Osteoblast (primary cell): ENCODE data around the gene ERC1. TPM values are rescaled to one million over a fixed set of nuclear protein-coding genes. Genes with fewer than 3 reads are reported as not detected.
A peak's percentile ranks its signal among the peaks of the same experiment; 100 is the strongest.

ENCODE experiments used
- DNase-seq: peaks from one replicate; pipeline ENCODE4 v3.0.0; 2011; ENCODE audit warnings: low spot score, mixed read lengths; ENCODE audit not compliant: insufficient read length; ENCODE audit errors: missing footprints
- H2AFZ ChIP-seq: 2 replicates; pipeline ENCODE4 v1.6.0; 2011; ENCODE audit warnings: mild to moderate bottlenecking, low read length
- H3K27ac ChIP-seq: 2 replicates; pipeline ENCODE4 v1.5.1; 2011; ENCODE audit warnings: mild to moderate bottlenecking, low read depth, low read length, moderate library complexity
- H3K27me3 ChIP-seq: 2 replicates; pipeline ENCODE4 v1.6.0; 2012; ENCODE audit warnings: mild to moderate bottlenecking, control low read depth, inconsistent platforms, low read length, moderate library complexity; ENCODE audit not compliant: insufficient read depth
- H3K36me3 ChIP-seq: 2 replicates; pipeline ENCODE4 v1.5.1; 2011; ENCODE audit warnings: mild to moderate bottlenecking, low read length, control low read depth, moderate library complexity; ENCODE audit not compliant: insufficient read depth
- H3K4me1 ChIP-seq: 2 replicates; pipeline ENCODE4 v1.5.1; 2011; ENCODE audit warnings: mild to moderate bottlenecking, low read length, control low read depth, moderate library complexity; ENCODE audit not compliant: insufficient read depth
- H3K4me2 ChIP-seq: 2 replicates; pipeline ENCODE4 v1.6.0; 2011; ENCODE audit warnings: mild to moderate bottlenecking, low read length; ENCODE audit not compliant: insufficient read depth
- H3K4me3 ChIP-seq: fragments of 200-600 bp; sonication (generic); 3 replicates; pipeline ENCODE4 v1.5.1; 2012; ENCODE audit warnings: mild to moderate bottlenecking, low read length, inconsistent platforms; ENCODE audit not compliant: insufficient read depth
- H3K79me2 ChIP-seq: 2 replicates; pipeline ENCODE4 v1.6.0; 2012; ENCODE audit warnings: mild to moderate bottlenecking, low read length, control low read depth, inconsistent platforms; ENCODE audit not compliant: insufficient read depth
- H3K9me3 ChIP-seq: 2 replicates; pipeline ENCODE4 v1.5.1; 2011; ENCODE audit warnings: low read depth, low read length, control low read depth
- H4K20me1 ChIP-seq: 2 replicates; pipeline ENCODE4 v1.6.0; 2012; ENCODE audit warnings: mild to moderate bottlenecking, low read length, control low read depth; ENCODE audit not compliant: insufficient read depth
- CTCF ChIP-seq: IDR thresholded peaks from 2 replicates; pipeline ENCODE4 v1.5.1; 2011; ENCODE audit warnings: mild to moderate bottlenecking, low read depth, low read length, moderate library complexity; ENCODE audit errors: extremely low read depth
- total RNA-seq: library from RNA; depleted of rRNA; stranded (reverse); fragments of >200 nt; gene quantifications from 2 replicates; pipeline ENCODE4 v1.2.3, GENCODE V29; 2012

The ERC1 gene
- total RNA-seq, 1 donor, result 36.2 TPM

- H3K9me3 ChIP-seq, result no peaks in the 10 kb centered on the region
- H3K27ac ChIP-seq, result no peak overlapping the region
- H3K27me3 ChIP-seq, result no peaks in the 10 kb centered on the region
- H4K20me1 ChIP-seq, result no peaks in the 10 kb centered on the region
- DNase-seq, result peak; percentile 43
- no peak for TF ChIP-seq CTCF
- H3K79me2 ChIP-seq, result no peaks in the 10 kb centered on the region
- H2AFZ ChIP-seq, result no peak overlapping the region
- no peak overlapping the region for H3K4me3 ChIP-seq
- H3K4me2 ChIP-seq, result no peak overlapping the region
- peaks cover 28% of the 10 kb centered on the region for H3K4me1 ChIP-seq
- H3K36me3 ChIP-seq, result peaks cover 8% of the 10 kb centered on the region
These were observed 507.2 kb downstream of the ERC1 start for GRCh38 chr12:1498199-1498740.

DNA sequence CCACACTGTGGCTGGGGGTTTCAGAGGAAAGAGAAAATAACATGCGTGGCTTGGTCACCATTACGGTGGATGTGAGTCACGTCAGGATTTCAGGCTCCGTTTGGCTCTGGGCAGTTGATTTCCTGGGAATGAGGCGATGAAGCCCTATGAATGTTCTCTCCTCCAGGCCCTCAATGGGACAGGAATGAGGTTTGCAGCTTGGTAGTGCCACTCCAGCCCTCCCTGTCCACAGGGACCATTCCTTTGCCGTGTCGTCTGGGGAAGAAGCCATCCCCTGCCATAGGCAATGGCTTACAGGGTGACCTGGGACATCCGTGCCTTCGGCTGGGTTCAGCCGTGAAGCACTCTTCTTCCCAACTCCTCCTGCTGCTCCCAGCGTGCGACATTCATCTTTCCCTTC lies 508.3 kb downstream of the ERC1 start:
- H3K79me2 ChIP-seq, result no peaks in the 10 kb centered on the region
- DNase-seq, result peak; percentile 67
- no peaks in the 10 kb centered on the region for H4K20me1 ChIP-seq
- no peaks in the 10 kb centered on the region for H3K9me3 ChIP-seq
- H3K27ac ChIP-seq, result peak overlapping the region; percentile 34
- no peaks in the 10 kb centered on the region for H3K27me3 ChIP-seq
- H3K4me2 ChIP-seq, result no peak overlapping the region
- no peak overlapping the region for H2AFZ ChIP-seq
- H3K4me1 ChIP-seq, result peaks cover 28% of the 10 kb centered on the region
- H3K4me3 ChIP-seq, result no peak overlapping the region
- no peaks in the 10 kb centered on the region for H3K36me3 ChIP-seq
- TF ChIP-seq CTCF, result no peak

GRCh38 chr12:1500095-1500801 lies 509.2 kb downstream of the ERC1 start:
- Histone ChIP-seq H3K9me3 (no peaks in the 10 kb centered on the region), H2AFZ (peak overlapping the region; percentile 48), H3K27me3 (no peaks in the 10 kb centered on the region), H3K27ac (peak overlapping the region; percentile 34), H3K36me3 (no peaks in the 10 kb centered on the region), H4K20me1 (no peaks in the 10 kb centered on the region), H3K4me1 (peaks cover 28% of the 10 kb centered on the region), H3K79me2 (no peaks in the 10 kb centered on the region), H3K4me3 (no peak overlapping the region), H3K4me2 (no peak overlapping the region)
- TF ChIP-seq CTCF, result no peak
- peak; percentile 92 for DNase-seq

DNA sequence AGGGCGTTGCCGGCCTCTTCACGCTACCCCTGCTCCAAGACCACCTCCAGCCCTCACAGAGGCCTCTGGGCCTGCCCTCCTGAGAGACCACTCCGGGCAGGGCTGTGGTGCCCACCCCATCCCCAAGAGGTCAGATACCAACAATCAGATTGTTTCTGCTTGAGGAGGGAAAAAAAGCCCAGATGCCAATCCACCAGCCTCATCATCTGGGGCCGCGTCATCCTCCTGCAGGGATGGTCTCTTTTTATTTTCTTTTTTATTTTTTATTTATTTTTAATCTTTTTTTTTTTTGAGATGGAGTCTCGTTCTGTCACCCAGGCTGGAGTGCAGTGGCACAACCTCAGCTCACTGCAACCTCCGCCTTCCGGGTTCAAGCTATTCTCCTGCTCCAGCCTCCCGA lies 510.0 kb downstream of the ERC1 start:
- Histone ChIP-seq H4K20me1 (no peaks in the 10 kb centered on the region), H3K27ac (no peak overlapping the region), H2AFZ (no peak overlapping the region), H3K4me2 (no peak overlapping the region), H3K4me1 (peaks cover 25% of the 10 kb centered on the region), H3K27me3 (no peaks in the 10 kb centered on the region), H3K9me3 (no peaks in the 10 kb centered on the region), H3K36me3 (no peaks in the 10 kb centered on the region), H3K79me2 (no peaks in the 10 kb centered on the region), H3K4me3 (no peak overlapping the region)
- no peak for TF ChIP-seq CTCF
- DNase-seq, result no peak
